Ovary (tissue), 9 donors: ENCODE measurements around the gene DPYSL5. TPM values are rescaled to one million over a fixed set of nuclear protein-coding genes. Genes with fewer than 3 reads are reported as not detected.

Source experiments
- DNase-seq, 5 donors: peaks; one replicate each; pipeline ENCODE4 v3.0.0-alpha.2; 2019 to 2020
- H3K27ac ChIP-seq, 2 donors: fragments of 200-600 bp; one replicate each; pipeline versions ENCODE4 v1.5.1 to v1.8.0; 2019 to 2022
- H3K27me3 ChIP-seq: fragments of 200-600 bp; one replicate; pipeline ENCODE4 v1.8.0; 2022
- H3K36me3 ChIP-seq: fragments of 200-600 bp; sonication (generic); one replicate; pipeline ENCODE4 v1.5.1; 2019
- H3K4me1 ChIP-seq: one replicate; pipeline ENCODE4 v1.8.1; 2013; ENCODE audit warnings: mild to moderate bottlenecking, moderate library complexity; ENCODE audit not compliant: insufficient read depth
- H3K4me3 ChIP-seq: fragments of 200-600 bp; sonication (generic); one replicate; pipeline ENCODE4 v1.5.1; 2017
- H3K9me3 ChIP-seq, 2 donors: fragments of 200-600 bp in 1 of 2; sonication (generic) in 1 of 2; one replicate each; pipeline versions ENCODE4 v1.5.1 to v1.8.1; 2013 to 2019; ENCODE audit warnings: mild to moderate bottlenecking in 1 of 2, moderate library complexity in 1 of 2
- EP300 ChIP-seq: sonication (generic); formaldehyde crosslinking; IDR thresholded peaks from one replicate; pipeline ENCODE4 v1.6.1; 2017; ENCODE audit warnings: antibody characterized with exemption
- POLR2A ChIP-seq: fragments of 450-650 bp; IDR thresholded peaks from one replicate; pipeline ENCODE4 v1.6.1; 2017; ENCODE audit warnings: antibody characterized with exemption, mild to moderate bottlenecking, moderate library complexity
- WGBS, 3 donors: extraction: QIAGEN DNeasy Blood & Tissue Kit in 1 of 3; methylation state at CpG; one replicate each; pipeline versions ENCODE4 v1.1.5 to v1.1.7; 2013 to 2017; 5-methylcytosine and 5-hydroxymethylcytosine counted together
- intact Hi-C, 4 donors: fragments of 100-400 bp; cut with DNase I; formaldehyde crosslinking; loops; one replicate each; pipeline versions ENCODE4 v1.11.0 to v1.15.1; 2022 to 2023
- polyA plus RNA-seq, 2 donors: library from polyadenylated mRNA; stranded (reverse); fragments of 200-250 nt in 1 of 2; fragments of 350-450 nt in 1 of 2; fragmentation: Illumina TruSeq in 1 of 2; extraction: RNeasy Lipid Tissue Mini Kit (QIAGEN cat#74804) in 1 of 2; gene quantifications; one replicate each; pipeline ENCODE4 v1.2.3, GENCODE V29; 2013 to 2014
- total RNA-seq, 7 donors: library from RNA; depleted of rRNA in 2 of 7; stranded (reverse); fragments of >200 nt in 2 of 7; fragmentation: NEBNext Ultra II Directional in 3 of 7; extraction: Animal tissue kit (Norgen Biotek cat#: 25700) in 3 of 7; gene quantifications; one replicate each; pipeline versions ENCODE4 v1.1.0 to v1.2.4, GENCODE V29; 2016 to 2023
- TF ChIP-seq, protein P1 (sequence below), 3 donors: fragments of 450-650 bp in 2 of 3; fragments of 200-600 bp in 1 of 3; IDR thresholded peaks; one replicate each; pipeline versions ENCODE4 v1.5.1 to v1.8.0; 2016 to 2022; ENCODE audit warnings: antibody characterized with exemption in 3 of 3, mild to moderate bottlenecking in 1 of 3
- donor health status: DM: no; HTN: no; CAD: no; lungs with moderate emphysema.
- donor health status: DM: no; HTN: no; CAD: no.
- donor health status: Bipolar disorder and iron deficiency.
- donor health status: DM: yes; HTN: yes; CAD: no.
- donor health status: DM: no; HTN: no; CAD: no.
- donor health status: DM: yes; HTN: yes; CAD: no.

DPYSL5 gene
- total and polyA plus RNA-seq, 9 donors = 0.05 to 0.78 (median 0.17) TPM; not detected in 3

DNA sequence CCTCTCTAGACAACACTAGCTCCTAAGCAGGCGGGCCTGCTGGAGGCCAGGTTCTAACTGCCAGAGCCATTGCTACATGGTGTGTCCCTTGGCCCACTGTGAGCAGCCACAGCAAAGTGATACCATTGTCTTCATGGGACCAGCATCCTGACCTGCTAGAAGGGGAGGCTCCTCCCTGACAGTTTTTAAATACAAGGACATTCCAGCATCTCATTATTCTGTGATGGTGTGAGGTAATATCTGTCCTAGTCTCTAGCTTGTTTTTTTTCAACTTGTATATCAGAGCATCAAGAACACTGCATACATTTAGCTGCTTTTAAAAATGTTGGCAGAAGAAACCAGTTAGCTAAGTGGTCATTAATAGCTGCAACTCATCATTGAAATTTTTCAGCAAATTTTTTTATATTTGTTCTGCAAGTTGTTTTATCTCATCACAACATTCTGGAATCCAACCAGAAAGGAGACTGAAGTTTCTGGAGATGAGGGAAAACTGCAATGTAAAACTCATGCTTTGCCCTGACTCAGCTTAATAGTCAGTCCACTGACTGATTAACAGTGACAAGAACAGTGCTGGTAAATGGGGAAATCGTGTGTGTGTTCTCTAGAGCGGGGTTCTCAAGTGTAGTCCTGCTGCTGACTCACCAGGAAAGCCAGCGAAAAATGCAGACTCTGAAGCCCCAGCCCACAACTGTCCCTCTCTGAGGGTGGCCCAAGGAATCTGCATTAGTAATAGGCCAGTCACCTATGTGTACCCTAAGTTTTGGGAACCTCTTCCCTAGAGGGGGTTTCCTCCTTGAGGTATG, 140.3 kb downstream of the DPYSL5 start:
- no peaks in the 10 kb centered on the region for H3K4me1 ChIP-seq
- WGBS, 3 donors = 54 to 68% (median 67%) methylated on average over 4 of the region's 4 CpGs
- intact Hi-C loops = no loop called here
- H3K4me3 ChIP-seq = no peak overlapping the region
- H3K27me3 ChIP-seq = no peaks in the 10 kb centered on the region
- no peak for DNase-seq
- H3K9me3 ChIP-seq = no peaks in the 10 kb centered on the region
- no peak overlapping the region for H3K27ac ChIP-seq
- H3K36me3 ChIP-seq = no peaks in the 10 kb centered on the region
- TF ChIP-seq, protein P1, sequence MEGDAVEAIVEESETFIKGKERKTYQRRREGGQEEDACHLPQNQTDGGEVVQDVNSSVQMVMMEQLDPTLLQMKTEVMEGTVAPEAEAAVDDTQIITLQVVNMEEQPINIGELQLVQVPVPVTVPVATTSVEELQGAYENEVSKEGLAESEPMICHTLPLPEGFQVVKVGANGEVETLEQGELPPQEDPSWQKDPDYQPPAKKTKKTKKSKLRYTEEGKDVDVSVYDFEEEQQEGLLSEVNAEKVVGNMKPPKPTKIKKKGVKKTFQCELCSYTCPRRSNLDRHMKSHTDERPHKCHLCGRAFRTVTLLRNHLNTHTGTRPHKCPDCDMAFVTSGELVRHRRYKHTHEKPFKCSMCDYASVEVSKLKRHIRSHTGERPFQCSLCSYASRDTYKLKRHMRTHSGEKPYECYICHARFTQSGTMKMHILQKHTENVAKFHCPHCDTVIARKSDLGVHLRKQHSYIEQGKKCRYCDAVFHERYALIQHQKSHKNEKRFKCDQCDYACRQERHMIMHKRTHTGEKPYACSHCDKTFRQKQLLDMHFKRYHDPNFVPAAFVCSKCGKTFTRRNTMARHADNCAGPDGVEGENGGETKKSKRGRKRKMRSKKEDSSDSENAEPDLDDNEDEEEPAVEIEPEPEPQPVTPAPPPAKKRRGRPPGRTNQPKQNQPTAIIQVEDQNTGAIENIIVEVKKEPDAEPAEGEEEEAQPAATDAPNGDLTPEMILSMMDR (IDR thresholded peaks at IDR 0.05) = no peak

DNA sequence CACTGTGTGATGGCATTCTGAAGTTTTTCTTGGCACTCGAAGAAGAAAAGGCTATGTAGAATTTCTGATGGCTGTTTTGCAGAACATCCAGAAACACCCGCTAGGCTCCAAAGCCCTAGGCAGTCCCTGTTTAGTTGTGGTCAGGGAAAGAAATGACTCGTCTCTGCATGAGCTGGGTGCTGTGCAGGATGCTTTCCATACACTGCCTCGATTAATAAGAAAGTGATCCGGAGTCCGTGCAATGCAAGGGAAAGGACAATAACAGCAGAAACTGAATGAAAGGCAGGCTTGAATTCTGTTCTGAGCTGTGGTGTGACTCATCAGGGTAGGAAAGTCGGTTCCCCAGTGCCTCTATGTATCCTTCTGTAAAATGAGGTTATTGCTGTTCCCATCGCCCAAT, 141.2 kb downstream of the DPYSL5 start:
- no peak for TF ChIP-seq POLR2A
- no peak for TF ChIP-seq EP300
- TF ChIP-seq, protein P1 (IDR thresholded peaks at IDR 0.05) = no peak
- Histone ChIP-seq H3K4me1 (no peaks in the 10 kb centered on the region), H3K9me3 (no peaks in the 10 kb centered on the region), H3K4me3 (no peak overlapping the region), H3K36me3 (no peaks in the 10 kb centered on the region), H3K27ac (no peak overlapping the region), H3K27me3 (no peaks in the 10 kb centered on the region)
- intact Hi-C loops = no loop called here
- 88 to 95% (median 92%) methylated on average over 8 of the region's 8 CpGs for WGBS, 3 donors
- no peak for DNase-seq

DNA sequence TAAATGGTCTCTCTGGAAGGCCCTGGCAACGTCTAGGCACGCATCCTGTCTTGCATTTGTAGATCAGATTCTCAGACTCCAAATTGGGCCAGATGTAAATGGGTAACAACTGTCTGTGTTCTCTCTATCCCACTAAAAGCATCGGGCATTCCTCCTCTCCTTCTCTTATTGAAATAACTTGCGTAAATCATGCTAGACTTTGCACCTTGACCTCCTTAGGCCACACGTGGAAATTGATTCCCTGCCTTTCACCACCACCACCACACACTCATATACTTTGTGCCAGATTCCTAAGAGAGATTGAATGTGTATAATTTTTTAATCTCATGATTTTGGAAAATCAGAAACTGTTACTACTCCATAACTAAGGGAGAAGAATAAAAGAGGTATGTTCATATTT, 143.8 kb downstream of the DPYSL5 start:
- 66 to 74% (median 67%) methylated on average over 5 of the region's 5 CpGs for WGBS, 3 donors
- Histone ChIP-seq H3K4me3 (no peak overlapping the region), H3K36me3 (no peaks in the 10 kb centered on the region), H3K27me3 (no peaks in the 10 kb centered on the region), H3K9me3 (no peaks in the 10 kb centered on the region), H3K27ac (no peak overlapping the region), H3K4me1 (no peaks in the 10 kb centered on the region)
- intact Hi-C loops = no loop called here
- no peak for DNase-seq
- TF ChIP-seq EP300 = no peak
- TF ChIP-seq, protein P1 (IDR thresholded peaks at IDR 0.05) = no peak
- TF ChIP-seq POLR2A = no peak

DNA sequence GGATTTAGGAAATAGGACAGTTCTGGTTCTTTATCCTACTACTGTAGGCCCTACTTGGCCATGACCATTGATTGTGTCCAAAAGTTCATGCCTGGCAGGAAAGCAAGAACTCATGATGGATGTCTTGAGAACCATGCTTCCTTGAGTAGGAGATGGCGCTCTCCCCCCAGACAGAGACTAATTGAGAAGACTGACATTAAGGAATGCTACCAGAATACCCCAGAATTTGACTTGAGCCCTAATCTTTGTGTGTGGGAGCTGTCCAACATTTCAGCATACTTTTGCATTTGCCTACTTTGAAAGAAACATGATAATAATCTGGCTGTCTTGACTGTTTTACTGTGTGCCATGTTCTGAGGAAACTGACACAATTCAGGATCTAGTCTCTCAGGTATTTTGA, 145.8 kb downstream of the DPYSL5 start:
- Histone ChIP-seq H3K36me3 (no peaks in the 10 kb centered on the region), H3K4me3 (no peak overlapping the region), H3K4me1 (no peaks in the 10 kb centered on the region), H3K9me3 (no peaks in the 10 kb centered on the region), H3K27ac (no peak overlapping the region), H3K27me3 (no peaks in the 10 kb centered on the region)
- 88 to 100% (median 93%) methylated on average over 1 of the region's 1 CpG for WGBS, 3 donors
- TF ChIP-seq, protein P1 (IDR thresholded peaks at IDR 0.05) = no peak
- no peak for TF ChIP-seq POLR2A
- TF ChIP-seq EP300 = no peak
- intact Hi-C loops = no loop called here
- no peak for DNase-seq
